ENCODE data around the gene CDH15.
"Not testable (repeated sequence)": the region's sequence is repeated elsewhere in the genome, so short reads cannot be mapped to it uniquely, and the experiment has no call there.

The CDH15 gene

GRCh38 chr16:89164847-89165680 lies 6.5 kb upstream of the CDH15 start:
- H3K27me3 ChIP-seq (ENCODE audit: control insufficient read depth, insufficient read depth, low read length, poor library complexity, severe bottlenecking) = peaks cover 16% of the 10 kb centered on the region
- WGBS, 2 experiments = 92% methylated on average over 20 of the region's 20 CpGs
- peaks cover 9% of the 10 kb centered on the region for H3K4me1 ChIP-seq (ENCODE audit: control insufficient read depth, insufficient read depth, low read length)
- H3K9me3 ChIP-seq (ENCODE audit: control insufficient read depth, low read length) = no peaks in the 10 kb centered on the region
- H3K27ac ChIP-seq (ENCODE audit: insufficient read depth, low read depth, low read length, poor library complexity, severe bottlenecking) = no peak overlapping the region
- no peak overlapping the region for H3K4me3 ChIP-seq (ENCODE audit: insufficient read depth, low read depth, low read length)
- H3K36me3 ChIP-seq (ENCODE audit: control insufficient read depth, insufficient read depth, low read length) = no peaks in the 10 kb centered on the region

GRCh38 chr16:89165681-89165979 lies 5.9 kb upstream of the CDH15 start:
- not testable (repeated sequence) for H3K9me3 ChIP-seq (ENCODE audit: control insufficient read depth, low read length); H3K27ac ChIP-seq (ENCODE audit: insufficient read depth, low read depth, low read length, poor library complexity, severe bottlenecking); H3K4me1 ChIP-seq (ENCODE audit: control insufficient read depth, insufficient read depth, low read length); H3K36me3 ChIP-seq (ENCODE audit: control insufficient read depth, insufficient read depth, low read length); H3K4me3 ChIP-seq (ENCODE audit: insufficient read depth, low read depth, low read length)
- 84 to 95% methylated on average over 9 of the region's 10 CpGs for WGBS, 2 experiments
- peaks cover 22% of the 10 kb centered on the region for H3K27me3 ChIP-seq (ENCODE audit: control insufficient read depth, insufficient read depth, low read length, poor library complexity, severe bottlenecking)

GRCh38 chr16:89166696-89167424 lies 4.7 kb upstream of the CDH15 start:
- no peaks in the 10 kb centered on the region for H3K36me3 ChIP-seq (ENCODE audit: control insufficient read depth, insufficient read depth, low read length)
- 75 to 78% methylated on average over 18 of the region's 18 CpGs for WGBS, 2 experiments
- H3K4me1 ChIP-seq (ENCODE audit: control insufficient read depth, insufficient read depth, low read length) = peaks cover 13% of the 10 kb centered on the region
- no peak overlapping the region for H3K27ac ChIP-seq (ENCODE audit: insufficient read depth, low read depth, low read length, poor library complexity, severe bottlenecking)
- H3K27me3 ChIP-seq (ENCODE audit: control insufficient read depth, insufficient read depth, low read length, poor library complexity, severe bottlenecking) = peaks cover 30% of the 10 kb centered on the region
- no peaks in the 10 kb centered on the region for H3K9me3 ChIP-seq (ENCODE audit: control insufficient read depth, low read length)
- H3K4me3 ChIP-seq (ENCODE audit: insufficient read depth, low read depth, low read length) = no peak overlapping the region

GRCh38 chr16:89167425-89167941 lies 4.1 kb upstream of the CDH15 start:
- H3K9me3 ChIP-seq (ENCODE audit: control insufficient read depth, low read length) = no peaks in the 10 kb centered on the region
- WGBS, 2 experiments = 22 to 24% methylated on average over 18 of the region's 18 CpGs
- no peaks in the 10 kb centered on the region for H3K36me3 ChIP-seq (ENCODE audit: control insufficient read depth, insufficient read depth, low read length)
- no peak overlapping the region for H3K4me3 ChIP-seq (ENCODE audit: insufficient read depth, low read depth, low read length)
- H3K27ac ChIP-seq (ENCODE audit: insufficient read depth, low read depth, low read length, poor library complexity, severe bottlenecking) = no peak overlapping the region
- peaks cover 33% of the 10 kb centered on the region for H3K27me3 ChIP-seq (ENCODE audit: control insufficient read depth, insufficient read depth, low read length, poor library complexity, severe bottlenecking)
- H3K4me1 ChIP-seq (ENCODE audit: control insufficient read depth, insufficient read depth, low read length) = peaks cover 18% of the 10 kb centered on the region

GRCh38 chr16:89168381-89169189 lies 3.0 kb upstream of the CDH15 start:
- WGBS, 2 experiments = 86% methylated on average over 19 to 23 of the region's 23 CpGs
- Histone ChIP-seq H3K27ac (ENCODE audit: insufficient read depth, low read depth, low read length, poor library complexity, severe bottlenecking) (no peak overlapping the region), H3K9me3 (ENCODE audit: control insufficient read depth, low read length) (no peaks in the 10 kb centered on the region), H3K4me1 (ENCODE audit: control insufficient read depth, insufficient read depth, low read length) (peaks cover 29% of the 10 kb centered on the region), H3K4me3 (ENCODE audit: insufficient read depth, low read depth, low read length) (no peak overlapping the region), H3K36me3 (ENCODE audit: control insufficient read depth, insufficient read depth, low read length) (no peaks in the 10 kb centered on the region), H3K27me3 (ENCODE audit: control insufficient read depth, insufficient read depth, low read length, poor library complexity, severe bottlenecking) (peaks cover 33% of the 10 kb centered on the region)

- Histone ChIP-seq H3K4me3 (ENCODE audit: insufficient read depth, low read depth, low read length) (no peak overlapping the region), H3K9me3 (ENCODE audit: control insufficient read depth, low read length) (no peaks in the 10 kb centered on the region), H3K36me3 (ENCODE audit: control insufficient read depth, insufficient read depth, low read length) (no peaks in the 10 kb centered on the region), H3K27me3 (ENCODE audit: control insufficient read depth, insufficient read depth, low read length, poor library complexity, severe bottlenecking) (peaks cover 33% of the 10 kb centered on the region), H3K4me1 (ENCODE audit: control insufficient read depth, insufficient read depth, low read length) (peaks cover 38% of the 10 kb centered on the region), H3K27ac (ENCODE audit: insufficient read depth, low read depth, low read length, poor library complexity, severe bottlenecking) (no peak overlapping the region)
- whole genome bisulfite sequencing, 2 experiments = 88 to 91% methylated on average over 14 of the region's 14 CpGs
Measured at GRCh38 chr16:89169778-89170177, 1.8 kb upstream of the CDH15 start.

GRCh38 chr16:89170346-89171215 lies 967 bp upstream of the CDH15 start:
- no peaks in the 10 kb centered on the region for H3K9me3 ChIP-seq (ENCODE audit: control insufficient read depth, low read length)
- no peak overlapping the region for H3K27ac ChIP-seq (ENCODE audit: insufficient read depth, low read depth, low read length, poor library complexity, severe bottlenecking)
- H3K36me3 ChIP-seq (ENCODE audit: control insufficient read depth, insufficient read depth, low read length) = no peaks in the 10 kb centered on the region
- peaks cover 37% of the 10 kb centered on the region for H3K4me1 ChIP-seq (ENCODE audit: control insufficient read depth, insufficient read depth, low read length)
- 28 to 29% methylated on average over 34 of the region's 34 CpGs for WGBS, 2 experiments
- peaks cover 33% of the 10 kb centered on the region for H3K27me3 ChIP-seq (ENCODE audit: control insufficient read depth, insufficient read depth, low read length, poor library complexity, severe bottlenecking)
- no peak overlapping the region for H3K4me3 ChIP-seq (ENCODE audit: insufficient read depth, low read depth, low read length)

GRCh38 chr16:89172171-89172527 lies 601 bp downstream of the CDH15 start:
- Histone ChIP-seq H3K4me1 (ENCODE audit: control insufficient read depth, insufficient read depth, low read length) (peaks cover 34% of the 10 kb centered on the region), H3K9me3 (ENCODE audit: control insufficient read depth, low read length) (no peaks in the 10 kb centered on the region), H3K36me3 (ENCODE audit: control insufficient read depth, insufficient read depth, low read length) (no peaks in the 10 kb centered on the region), H3K27ac (ENCODE audit: insufficient read depth, low read depth, low read length, poor library complexity, severe bottlenecking) (no peak overlapping the region), H3K27me3 (ENCODE audit: control insufficient read depth, insufficient read depth, low read length, poor library complexity, severe bottlenecking) (peaks cover 33% of the 10 kb centered on the region), H3K4me3 (ENCODE audit: insufficient read depth, low read depth, low read length) (no peak overlapping the region)
- 79 to 83% methylated on average over 11 of the region's 11 CpGs for WGBS, 2 experiments

GRCh38 chr16:89172528-89173173 lies 1.1 kb downstream of the CDH15 start:
- Histone ChIP-seq H3K4me3 (ENCODE audit: insufficient read depth, low read depth, low read length) (no peak overlapping the region), H3K4me1 (ENCODE audit: control insufficient read depth, insufficient read depth, low read length) (peaks cover 33% of the 10 kb centered on the region), H3K9me3 (ENCODE audit: control insufficient read depth, low read length) (no peaks in the 10 kb centered on the region), H3K27me3 (ENCODE audit: control insufficient read depth, insufficient read depth, low read length, poor library complexity, severe bottlenecking) (peaks cover 33% of the 10 kb centered on the region), H3K36me3 (ENCODE audit: control insufficient read depth, insufficient read depth, low read length) (no peaks in the 10 kb centered on the region), H3K27ac (ENCODE audit: insufficient read depth, low read depth, low read length, poor library complexity, severe bottlenecking) (no peak overlapping the region)
- 76 to 79% methylated on average over 13 of the region's 13 CpGs for WGBS, 2 experiments
